Measurements from ENCODE around the gene FES. TPM values are rescaled to one million over a fixed set of nuclear protein-coding genes. Genes with fewer than 3 reads are reported as not detected.
A peak's percentile ranks its signal among the peaks of the same experiment; 100 is the strongest.

The FES gene
- polyA plus RNA-seq, 1 donor from 2014 or later: not detected

DNA sequence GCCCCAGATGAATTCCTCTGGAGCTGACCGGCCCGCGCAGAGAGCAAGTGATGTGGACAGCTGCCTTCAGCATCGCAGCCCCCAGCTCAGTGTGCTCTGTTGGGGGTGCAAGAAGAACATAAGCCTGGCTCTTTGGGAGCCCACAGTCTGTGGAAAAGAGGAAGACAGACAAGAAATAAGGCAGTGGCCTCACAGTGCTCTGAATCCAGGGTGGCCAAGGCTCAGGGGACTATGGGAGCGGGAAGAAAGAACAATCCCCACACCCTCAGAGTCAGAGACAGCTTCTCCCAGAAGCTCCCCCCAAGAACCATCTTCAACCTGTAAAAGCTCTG, 48.3 kb downstream of the FES start:
- Histone ChIP-seq H3K79me2 (replicated peaks; ENCODE audit: insufficient read depth, low read length) (peaks cover 16% of the 10 kb centered on the region), H3K4me2 (ENCODE audit: low read length) (no peak overlapping the region), H3K9ac (ENCODE audit: low read length) (peak overlapping the region; percentile 74), H3K9me2 (ENCODE audit: insufficient read depth, low read length) (no peaks in the 10 kb centered on the region), H3K36me3 (ENCODE audit: insufficient read depth, low read length) (no peaks in the 10 kb centered on the region), H3K9me3 (ENCODE audit: low read length) (no peaks in the 10 kb centered on the region), H3K27me3 (ENCODE audit: insufficient read depth, low read depth, low read length) (no peaks in the 10 kb centered on the region), H2AFZ (ENCODE audit: low read depth, low read length) (peak overlapping the region; percentile 66), H3F3A (ENCODE audit: insufficient read depth, low read length, poor library complexity, severe bottlenecking) (no peaks in the 10 kb centered on the region), H4K20me1 (ENCODE audit: insufficient read depth) (no peaks in the 10 kb centered on the region), H3K4me3 (ENCODE audit: low read length) (peak overlapping the region; percentile 94), H3K27ac (ENCODE audit: low read length) (no peak overlapping the region)
- TF ChIP-seq TAF1 (IDR thresholded peaks at IDR 0.05; ENCODE audit: low read depth) (no peak), CTCF (IDR thresholded peaks at IDR 0.05; ENCODE audit: poor library complexity, severe bottlenecking) (no peak), REST (IDR thresholded peaks at IDR 0.05; ENCODE audit: borderline replicate concordance) (no peak), RAD21 (conservative IDR thresholded peaks at IDR 0.05) (no peak)

DNA sequence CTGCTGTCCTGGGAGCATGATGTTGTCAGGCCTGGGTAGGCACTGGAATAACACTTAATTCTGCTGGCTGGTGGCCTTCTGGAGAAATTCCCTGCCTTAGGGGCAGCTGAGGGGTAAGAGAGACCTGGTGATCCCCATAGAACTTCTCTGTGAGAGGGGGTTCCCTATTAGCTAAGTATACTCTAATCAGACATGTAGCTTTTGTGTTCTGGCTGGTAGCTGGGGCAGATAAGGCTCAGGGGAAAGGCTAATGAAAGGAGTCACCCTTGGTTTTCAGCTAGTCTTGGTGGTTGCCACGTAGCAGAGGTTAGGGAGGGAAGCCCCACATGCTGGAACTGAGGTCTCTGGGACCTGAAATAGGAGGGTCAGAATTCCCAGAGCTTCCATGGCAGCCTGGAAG, 49.0 kb downstream of the FES start:
- Histone ChIP-seq H3K27me3 (ENCODE audit: insufficient read depth, low read depth, low read length) (no peaks in the 10 kb centered on the region), H3K4me3 (ENCODE audit: low read length) (no peak overlapping the region), H3K79me2 (replicated peaks; ENCODE audit: insufficient read depth, low read length) (peaks cover 16% of the 10 kb centered on the region), H3K9me2 (ENCODE audit: insufficient read depth, low read length) (no peaks in the 10 kb centered on the region), H3K4me2 (ENCODE audit: low read length) (no peak overlapping the region), H4K20me1 (ENCODE audit: insufficient read depth) (no peaks in the 10 kb centered on the region), H2AFZ (ENCODE audit: low read depth, low read length) (no peak overlapping the region), H3K27ac (ENCODE audit: low read length) (no peak overlapping the region), H3K36me3 (ENCODE audit: insufficient read depth, low read length) (no peaks in the 10 kb centered on the region), H3K9me3 (ENCODE audit: low read length) (no peaks in the 10 kb centered on the region), H3F3A (ENCODE audit: insufficient read depth, low read length, poor library complexity, severe bottlenecking) (no peaks in the 10 kb centered on the region), H3K9ac (ENCODE audit: low read length) (no peak overlapping the region)
- TF ChIP-seq TAF1 (IDR thresholded peaks at IDR 0.05; ENCODE audit: low read depth) (no peak), MXI1 (conservative IDR thresholded peaks at IDR 0.05; ENCODE audit: poor library complexity, severe bottlenecking) (no peak), EP300 (conservative IDR thresholded peaks at IDR 0.05; ENCODE audit: poor library complexity, severe bottlenecking) (no peak), POLR2AphosphoS5 (IDR thresholded peaks at IDR 0.05) (no peak), RAD21 (conservative IDR thresholded peaks at IDR 0.05) (no peak)

GRCh38 chr15:90934256-90934948, 50.1 kb downstream of the FES start:
- TF ChIP-seq CTCF (IDR thresholded peaks at IDR 0.05; ENCODE audit: poor library complexity, severe bottlenecking) (peak; percentile 95), POLR2AphosphoS5 (IDR thresholded peaks at IDR 0.05) (no peak), EZH2 (IDR thresholded peaks at IDR 0.05; ENCODE audit: borderline replicate concordance, insufficient read depth, low read length, poor library complexity, severe bottlenecking) (no peak), REST (IDR thresholded peaks at IDR 0.05; ENCODE audit: borderline replicate concordance) (no peak), RAD21 (conservative IDR thresholded peaks at IDR 0.05) (peak; percentile 77), SMC3 (conservative IDR thresholded peaks at IDR 0.05; ENCODE audit: poor library complexity) (peak; percentile 77)
- Histone ChIP-seq H3K4me3 (ENCODE audit: low read length) (peak overlapping the region; percentile 94), H3K9me3 (ENCODE audit: low read length) (no peaks in the 10 kb centered on the region), H2AFZ (ENCODE audit: low read depth, low read length) (peak overlapping the region; percentile 87), H3K27me3 (ENCODE audit: insufficient read depth, low read depth, low read length) (no peaks in the 10 kb centered on the region), H3K36me3 (ENCODE audit: insufficient read depth, low read length) (no peaks in the 10 kb centered on the region), H3F3A (ENCODE audit: insufficient read depth, low read length, poor library complexity, severe bottlenecking) (no peaks in the 10 kb centered on the region), H3K27ac (ENCODE audit: low read length) (peak overlapping the region; percentile 61), H3K9me2 (ENCODE audit: insufficient read depth, low read length) (no peaks in the 10 kb centered on the region), H4K20me1 (ENCODE audit: insufficient read depth) (no peaks in the 10 kb centered on the region), H3K4me2 (ENCODE audit: low read length) (peak overlapping the region; percentile 99), H3K79me2 (replicated peaks; ENCODE audit: insufficient read depth, low read length) (peaks cover 16% of the 10 kb centered on the region), H3K9ac (ENCODE audit: low read length) (peak overlapping the region; percentile 85)
